ENCODE results near the gene MIEN1. TPM values are rescaled to one million over a fixed set of nuclear protein-coding genes. Genes with fewer than 3 reads are reported as not detected.
A peak's percentile ranks its signal among the peaks of the same experiment; 100 is the strongest.

MIEN1 gene
- total and polyA plus RNA-seq, 2 of the 13 experiments (the other 11 are each of a cell fraction or from before 2014, with no cell fraction given): 40.6 to 56.6 TPM

DNA sequence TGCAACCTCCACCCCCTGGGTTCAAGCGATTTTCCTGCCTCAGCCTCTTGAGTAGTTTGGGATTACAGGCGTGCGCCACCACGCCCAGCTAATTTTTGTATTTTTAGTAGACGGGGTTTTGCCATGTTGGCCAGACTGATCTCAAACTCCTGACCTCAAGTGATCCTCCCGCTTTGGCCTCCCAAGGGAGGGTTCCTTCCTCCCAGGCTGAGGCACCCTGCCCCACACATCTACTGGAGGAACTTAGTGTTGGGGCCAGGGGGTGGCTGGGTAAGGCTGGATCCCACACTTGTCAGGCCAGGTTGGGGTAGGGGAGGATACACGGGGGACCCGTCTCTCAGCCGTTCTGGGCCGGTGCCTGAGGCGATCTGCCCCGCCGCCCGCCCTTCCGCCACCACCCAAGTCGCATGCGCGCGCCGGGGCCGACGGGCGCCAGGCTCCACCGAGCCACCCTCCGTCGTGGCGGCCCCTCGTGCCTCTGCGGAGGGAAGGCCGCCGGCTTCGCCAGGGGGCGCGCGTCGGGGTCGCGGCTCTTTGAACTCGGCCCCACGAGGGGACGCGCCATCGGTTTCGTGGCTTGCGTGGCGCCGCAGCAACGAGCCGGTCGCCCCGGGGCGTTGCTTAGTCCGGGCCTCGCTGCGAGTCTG lies 23.3 kb upstream of the MIEN1 start (continued):
- TF ChIP-seq NONO (IDR thresholded peaks at IDR 0.05): no peak
- no peak for TF ChIP-seq NONO (CRISPR knock-in tag; conservative IDR thresholded peaks at IDR 0.05)
- TF ChIP-seq ZNF121 (CRISPR knock-in tag; IDR thresholded peaks at IDR 0.05): peak; percentile 39; the same call in 1 of the 2 replicates
- TF ChIP-seq ZNF616 (CRISPR knock-in tag; IDR thresholded peaks at IDR 0.05; ENCODE audit: low read depth): no peak
- 0 out of 2 replicates have a peak, but pooled peaks have one; percentile 50 for TF ChIP-seq PRMT3 (CRISPR knock-in tag; IDR thresholded peaks at IDR 0.05; ENCODE audit: borderline replicate concordance, low read depth)
- 0 out of 2 replicates have a peak, but pooled peaks have one; percentile 63 for TF ChIP-seq ZNF746 (CRISPR knock-in tag; IDR thresholded peaks at IDR 0.05)
- TF ChIP-seq, protein P1, sequence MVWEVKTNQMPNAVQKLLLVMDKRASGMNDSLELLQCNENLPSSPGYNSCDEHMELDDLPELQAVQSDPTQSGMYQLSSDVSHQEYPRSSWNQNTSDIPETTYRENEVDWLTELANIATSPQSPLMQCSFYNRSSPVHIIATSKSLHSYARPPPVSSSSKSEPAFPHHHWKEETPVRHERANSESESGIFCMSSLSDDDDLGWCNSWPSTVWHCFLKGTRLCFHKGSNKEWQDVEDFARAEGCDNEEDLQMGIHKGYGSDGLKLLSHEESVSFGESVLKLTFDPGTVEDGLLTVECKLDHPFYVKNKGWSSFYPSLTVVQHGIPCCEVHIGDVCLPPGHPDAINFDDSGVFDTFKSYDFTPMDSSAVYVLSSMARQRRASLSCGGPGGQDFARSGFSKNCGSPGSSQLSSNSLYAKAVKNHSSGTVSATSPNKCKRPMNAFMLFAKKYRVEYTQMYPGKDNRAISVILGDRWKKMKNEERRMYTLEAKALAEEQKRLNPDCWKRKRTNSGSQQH (CRISPR knock-in tag; IDR thresholded peaks at IDR 0.05; ENCODE audit: low read depth): peak; percentile 7; the same call in 1 of the 2 replicates
- TF ChIP-seq TGIF2 (CRISPR knock-in tag; IDR thresholded peaks at IDR 0.05): no peak; the same call in 1 of the 2 replicates
- TF ChIP-seq, protein P2, sequence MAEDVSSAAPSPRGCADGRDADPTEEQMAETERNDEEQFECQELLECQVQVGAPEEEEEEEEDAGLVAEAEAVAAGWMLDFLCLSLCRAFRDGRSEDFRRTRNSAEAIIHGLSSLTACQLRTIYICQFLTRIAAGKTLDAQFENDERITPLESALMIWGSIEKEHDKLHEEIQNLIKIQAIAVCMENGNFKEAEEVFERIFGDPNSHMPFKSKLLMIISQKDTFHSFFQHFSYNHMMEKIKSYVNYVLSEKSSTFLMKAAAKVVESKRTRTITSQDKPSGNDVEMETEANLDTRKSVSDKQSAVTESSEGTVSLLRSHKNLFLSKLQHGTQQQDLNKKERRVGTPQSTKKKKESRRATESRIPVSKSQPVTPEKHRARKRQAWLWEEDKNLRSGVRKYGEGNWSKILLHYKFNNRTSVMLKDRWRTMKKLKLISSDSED (CRISPR knock-in tag; IDR thresholded peaks at IDR 0.05): 0 out of 2 replicates have a peak, but pooled peaks have one; percentile 30
- 0 out of 2 replicates have a peak, but pooled peaks have one; percentile 24 for TF ChIP-seq ZNF550 (CRISPR knock-in tag; IDR thresholded peaks at IDR 0.05; ENCODE audit: borderline replicate concordance)
- peak; percentile 94; the same call in 1 of the 2 replicates for TF ChIP-seq ZNF446 (CRISPR knock-in tag; IDR thresholded peaks at IDR 0.05)
- TF ChIP-seq ZNF280B (CRISPR knock-in tag; IDR thresholded peaks at IDR 0.05; ENCODE audit: borderline replicate concordance): no peak; the same call in 1 of the 2 replicates
- no peak for TF ChIP-seq ZNF788 (CRISPR knock-in tag; IDR thresholded peaks at IDR 0.05; ENCODE audit: borderline replicate concordance)
- no peak for TF ChIP-seq TP53 (CRISPR knock-in tag; conservative IDR thresholded peaks at IDR 0.05)

Data from HepG2 (cell line).